ENCODE measurements around the gene FAM120C. TPM values are rescaled to one million over a fixed set of nuclear protein-coding genes. Genes with fewer than 3 reads are reported as not detected.

FAM120C gene
- total RNA-seq, 1 experiment from 2014 or later, result 20.4 TPM

- no peak for DNase-seq (ENCODE audit: low read depth)
These were observed 12.0 kb downstream of the FAM120C start for GRCh38 chrX:54171091-54171490.

- no peak for DNase-seq (ENCODE audit: low read depth)
These were observed 16.1 kb downstream of the FAM120C start for GRCh38 chrX:54166915-54167314.

GRCh38 chrX:54157561-54157960 is 25.5 kb downstream of the FAM120C start:
- no peak for DNase-seq (ENCODE audit: low read depth)

- DNase-seq (ENCODE audit: low read depth), result no peak
These were observed 48.8 kb downstream of the FAM120C start for GRCh38 chrX:54134269-54134668.

- no peak for DNase-seq (ENCODE audit: low read depth)
These were observed 66.7 kb downstream of the FAM120C start for GRCh38 chrX:54116391-54116790.

GRCh38 chrX:54093571-54093970 is 89.5 kb downstream of the FAM120C start:
- no peak for DNase-seq (ENCODE audit: low read depth)

- no peak for DNase-seq (ENCODE audit: low read depth)
These were observed 89.9 kb downstream of the FAM120C start for GRCh38 chrX:54093159-54093558.

- DNase-seq (ENCODE audit: low read depth), result no peak
These were observed 92.2 kb downstream of the FAM120C start for GRCh38 chrX:54090880-54091279.

GRCh38 chrX:54089191-54089590 is 93.9 kb downstream of the FAM120C start:
- no peak for DNase-seq (ENCODE audit: low read depth)

- no peak for DNase-seq (ENCODE audit: low read depth)
These were observed 95.4 kb downstream of the FAM120C start for GRCh38 chrX:54087661-54088060.

GRCh38 chrX:54085666-54086065 is 97.4 kb downstream of the FAM120C start:
- peak; percentile 26 for DNase-seq (ENCODE audit: low read depth)

- peak; percentile 95 for DNase-seq (ENCODE audit: low read depth)
These were observed 106.2 kb downstream of the FAM120C start for GRCh38 chrX:54076903-54077302.

- no peak for DNase-seq (ENCODE audit: low read depth)
These were observed 108.2 kb downstream of the FAM120C start for GRCh38 chrX:54074826-54075225.

- no peak for DNase-seq (ENCODE audit: low read depth)
These were observed 115.3 kb downstream of the FAM120C start for GRCh38 chrX:54067766-54068165.

- peak; percentile 48 for DNase-seq (ENCODE audit: low read depth)
These were observed 116.2 kb downstream of the FAM120C start for GRCh38 chrX:54066841-54067240.

- DNase-seq (ENCODE audit: low read depth), result peak; percentile 45
These were observed 118.5 kb downstream of the FAM120C start for GRCh38 chrX:54064564-54064963.

- peak; percentile 69 for DNase-seq (ENCODE audit: low read depth)
These were observed 119.7 kb downstream of the FAM120C start for GRCh38 chrX:54063361-54063760.

GRCh38 chrX:54049801-54050200 is 133.3 kb downstream of the FAM120C start:
- DNase-seq (ENCODE audit: low read depth), result no peak

- DNase-seq (ENCODE audit: low read depth), result no peak
These were observed 134.6 kb downstream of the FAM120C start for GRCh38 chrX:54048412-54048811.

GRCh38 chrX:54045563-54046228 is 137.4 kb downstream of the FAM120C start:
- DNase-seq (ENCODE audit: low read depth), result no peak

- DNase-seq (ENCODE audit: low read depth), result no peak
These were observed 138.1 kb downstream of the FAM120C start for GRCh38 chrX:54044877-54045338.

- peak; percentile 96 for DNase-seq (ENCODE audit: low read depth)
These were observed 138.8 kb downstream of the FAM120C start, which contains the start of gene PHF8 for GRCh38 chrX:54044126-54044876. TSS of gene PHF8 (minus strand) at chrX:54044473. CDS start at chrX:54042728, 1,745 bp downstream.

GRCh38 chrX:54043541-54044125 is 139.4 kb downstream of the FAM120C start:
- DNase-seq (ENCODE audit: low read depth), result peak; percentile 38
